ENCODE data around the gene KCNAB2.

Gene KCNAB2

GRCh38 chr1:6134206-6134605 is 88.5 kb downstream of the KCNAB2 start:
- Histone ChIP-seq H3K79me2 (ENCODE audit: control insufficient read depth, low read length) (no peaks in the 10 kb centered on the region), H3K4me3 (ENCODE audit: low read length) (no peak overlapping the region), H4K20me1 (ENCODE audit: control insufficient read depth, insufficient read depth, low read depth, low read length) (no peaks in the 10 kb centered on the region), H3K9me3 (ENCODE audit: control insufficient read depth, insufficient read depth, low read length) (no peaks in the 10 kb centered on the region), H3K9me2 (replicated peaks; ENCODE audit: control insufficient read depth, low read length) (no peaks in the 10 kb centered on the region), H3K27me3 (ENCODE audit: control insufficient read depth, low read length) (no peaks in the 10 kb centered on the region; the same call in 1 of the 2 replicates), H3K4me1 (ENCODE audit: control insufficient read depth, low read length) (no peaks in the 10 kb centered on the region), H3K27ac (ENCODE audit: low read depth, low read length) (no peak overlapping the region), H3K36me3 (ENCODE audit: control insufficient read depth, low read length) (no peaks in the 10 kb centered on the region), H3F3A (ENCODE audit: control insufficient read depth, insufficient read depth) (no peaks in the 10 kb centered on the region), H3K4me2 (ENCODE audit: low read length) (no peak overlapping the region)
- TF ChIP-seq CTCF (IDR thresholded peaks at IDR 0.05; ENCODE audit: low read depth, low read length, poor library complexity, severe bottlenecking) (no peak), EZH2phosphoT487 (IDR thresholded peaks at IDR 0.05; ENCODE audit: borderline replicate concordance, low read length) (no peak)

GRCh38 chr1:6134741-6135510 is 89.2 kb downstream of the KCNAB2 start:
- TF ChIP-seq EZH2phosphoT487 (IDR thresholded peaks at IDR 0.05; ENCODE audit: borderline replicate concordance, low read length) (no peak), CTCF (IDR thresholded peaks at IDR 0.05; ENCODE audit: low read depth, low read length, poor library complexity, severe bottlenecking) (no peak)
- Histone ChIP-seq H3K9me3 (ENCODE audit: control insufficient read depth, insufficient read depth, low read length) (no peaks in the 10 kb centered on the region), H3K4me2 (ENCODE audit: low read length) (no peak overlapping the region), H3K27me3 (ENCODE audit: control insufficient read depth, low read length) (no peaks in the 10 kb centered on the region; the same call in 1 of the 2 replicates), H3K4me3 (ENCODE audit: low read length) (no peak overlapping the region), H3K36me3 (ENCODE audit: control insufficient read depth, low read length) (no peaks in the 10 kb centered on the region), H3K27ac (ENCODE audit: low read depth, low read length) (no peak overlapping the region), H3K9me2 (replicated peaks; ENCODE audit: control insufficient read depth, low read length) (no peaks in the 10 kb centered on the region), H3F3A (ENCODE audit: control insufficient read depth, insufficient read depth) (no peaks in the 10 kb centered on the region), H3K4me1 (ENCODE audit: control insufficient read depth, low read length) (no peaks in the 10 kb centered on the region), H3K79me2 (ENCODE audit: control insufficient read depth, low read length) (no peaks in the 10 kb centered on the region), H4K20me1 (ENCODE audit: control insufficient read depth, insufficient read depth, low read depth, low read length) (no peaks in the 10 kb centered on the region)

DNA sequence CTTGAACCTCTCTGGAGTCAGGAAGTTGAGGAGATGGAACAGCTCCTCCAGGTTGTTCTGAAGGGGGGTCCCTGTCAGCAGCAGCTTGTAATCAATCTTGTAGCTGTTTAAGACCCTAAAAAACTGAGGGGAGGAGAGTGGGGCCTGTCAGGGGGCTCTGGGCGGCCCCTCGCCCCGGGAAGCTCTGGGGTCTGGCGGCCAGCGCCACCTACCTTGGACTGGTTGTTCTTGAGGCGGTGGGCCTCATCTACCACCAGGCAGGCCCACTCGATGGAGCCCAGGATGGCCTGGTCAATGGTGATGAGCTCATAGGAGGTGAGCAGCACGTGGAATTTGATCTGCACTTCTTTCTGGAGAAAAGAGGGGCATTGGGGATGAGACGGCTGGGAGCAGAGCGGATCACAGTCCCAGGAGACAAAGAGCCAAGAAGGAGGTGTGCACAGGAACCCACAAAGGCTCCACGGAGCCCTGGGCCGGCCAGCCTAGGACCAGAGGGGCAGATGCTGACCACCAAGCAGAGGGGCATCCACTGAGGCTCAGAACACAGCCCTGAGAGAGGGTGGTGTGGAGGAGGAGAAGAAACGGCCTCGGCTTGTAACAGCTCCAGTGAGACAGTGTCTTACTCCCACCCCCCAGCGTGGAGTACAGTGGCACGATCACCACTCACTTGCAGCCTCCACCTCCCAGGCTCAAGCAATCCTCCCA is 91.0 kb downstream of the KCNAB2 start:
- no peaks in the 10 kb centered on the region for H3K36me3 ChIP-seq (ENCODE audit: control insufficient read depth, low read length)
- no peak overlapping the region for H3K4me3 ChIP-seq (ENCODE audit: low read length)
- no peaks in the 10 kb centered on the region; the same call in 1 of the 2 replicates for H3K27me3 ChIP-seq (ENCODE audit: control insufficient read depth, low read length)
- no peaks in the 10 kb centered on the region for H3K9me3 ChIP-seq (ENCODE audit: control insufficient read depth, insufficient read depth, low read length)
- H3K79me2 ChIP-seq (ENCODE audit: control insufficient read depth, low read length): no peaks in the 10 kb centered on the region
- H3K4me2 ChIP-seq (ENCODE audit: low read length): no peak overlapping the region
- no peak for TF ChIP-seq EZH2phosphoT487 (IDR thresholded peaks at IDR 0.05; ENCODE audit: borderline replicate concordance, low read length)
- no peak for TF ChIP-seq CTCF (IDR thresholded peaks at IDR 0.05; ENCODE audit: low read depth, low read length, poor library complexity, severe bottlenecking)
- H3K9me2 ChIP-seq (replicated peaks; ENCODE audit: control insufficient read depth, low read length): no peaks in the 10 kb centered on the region
- no peak overlapping the region for H3K27ac ChIP-seq (ENCODE audit: low read depth, low read length)
- no peaks in the 10 kb centered on the region for H3K4me1 ChIP-seq (ENCODE audit: control insufficient read depth, low read length)
- no peaks in the 10 kb centered on the region for H3F3A ChIP-seq (ENCODE audit: control insufficient read depth, insufficient read depth)
- H4K20me1 ChIP-seq (ENCODE audit: control insufficient read depth, insufficient read depth, low read depth, low read length): no peaks in the 10 kb centered on the region
